ENCODE measurements around the gene RBP3. TPM values are rescaled to one million over a fixed set of nuclear protein-coding genes. Genes with fewer than 3 reads are reported as not detected.

Gene RBP3
- total RNA-seq, 6 experiments from 2014 or later, result not detected

DNA sequence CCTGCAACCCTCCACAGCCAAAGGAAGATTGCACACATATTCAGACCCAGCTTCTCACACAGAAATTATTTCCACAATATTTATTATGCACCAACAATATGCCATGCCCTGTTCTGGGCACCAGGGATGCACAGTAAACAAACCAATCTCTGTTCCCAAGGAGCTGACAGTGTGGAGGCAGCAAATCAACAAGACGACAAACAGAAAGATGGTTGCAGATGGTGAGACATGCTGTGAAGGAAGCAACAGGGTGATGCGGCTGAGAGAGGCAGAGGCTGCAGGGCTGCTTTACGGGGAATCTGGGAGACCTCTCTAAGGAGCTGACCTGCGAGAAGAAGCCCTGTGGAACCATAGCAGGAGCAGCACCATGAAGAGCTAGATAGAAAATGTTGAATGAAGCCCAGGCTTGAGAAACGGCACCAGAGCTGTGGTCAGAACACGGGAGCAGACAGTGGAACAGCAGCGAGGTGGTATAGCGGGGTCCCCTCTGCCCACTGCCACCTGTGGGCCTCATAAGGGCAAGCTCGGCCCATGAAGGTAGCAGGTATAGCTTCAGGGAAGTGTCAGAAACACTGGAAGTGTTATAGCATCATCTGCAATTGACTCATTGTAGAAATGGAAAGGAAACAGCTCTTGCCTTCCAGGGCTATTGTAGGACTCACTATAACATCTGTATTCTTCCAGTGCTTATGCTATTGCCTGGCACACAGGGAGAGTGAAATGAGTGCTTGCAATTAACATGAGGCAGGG lies 17.4 kb downstream of the RBP3 start:
- Mint-ChIP-seq H3K27ac (no peak overlapping the region), H3K36me3 (ENCODE audit: low read depth) (no peaks in the 10 kb centered on the region), H3K4me1 (ENCODE audit: low read depth) (no peaks in the 10 kb centered on the region), H3K4me3 (no peak overlapping the region), H3K27me3 (ENCODE audit: insufficient read depth) (peaks cover 42% of the 10 kb centered on the region), H3K9me3 (no peaks in the 10 kb centered on the region)
- TF ChIP-seq, protein P1, sequence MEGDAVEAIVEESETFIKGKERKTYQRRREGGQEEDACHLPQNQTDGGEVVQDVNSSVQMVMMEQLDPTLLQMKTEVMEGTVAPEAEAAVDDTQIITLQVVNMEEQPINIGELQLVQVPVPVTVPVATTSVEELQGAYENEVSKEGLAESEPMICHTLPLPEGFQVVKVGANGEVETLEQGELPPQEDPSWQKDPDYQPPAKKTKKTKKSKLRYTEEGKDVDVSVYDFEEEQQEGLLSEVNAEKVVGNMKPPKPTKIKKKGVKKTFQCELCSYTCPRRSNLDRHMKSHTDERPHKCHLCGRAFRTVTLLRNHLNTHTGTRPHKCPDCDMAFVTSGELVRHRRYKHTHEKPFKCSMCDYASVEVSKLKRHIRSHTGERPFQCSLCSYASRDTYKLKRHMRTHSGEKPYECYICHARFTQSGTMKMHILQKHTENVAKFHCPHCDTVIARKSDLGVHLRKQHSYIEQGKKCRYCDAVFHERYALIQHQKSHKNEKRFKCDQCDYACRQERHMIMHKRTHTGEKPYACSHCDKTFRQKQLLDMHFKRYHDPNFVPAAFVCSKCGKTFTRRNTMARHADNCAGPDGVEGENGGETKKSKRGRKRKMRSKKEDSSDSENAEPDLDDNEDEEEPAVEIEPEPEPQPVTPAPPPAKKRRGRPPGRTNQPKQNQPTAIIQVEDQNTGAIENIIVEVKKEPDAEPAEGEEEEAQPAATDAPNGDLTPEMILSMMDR (IDR thresholded peaks at IDR 0.05), result no peak
- no peak for DNase-seq

DNA sequence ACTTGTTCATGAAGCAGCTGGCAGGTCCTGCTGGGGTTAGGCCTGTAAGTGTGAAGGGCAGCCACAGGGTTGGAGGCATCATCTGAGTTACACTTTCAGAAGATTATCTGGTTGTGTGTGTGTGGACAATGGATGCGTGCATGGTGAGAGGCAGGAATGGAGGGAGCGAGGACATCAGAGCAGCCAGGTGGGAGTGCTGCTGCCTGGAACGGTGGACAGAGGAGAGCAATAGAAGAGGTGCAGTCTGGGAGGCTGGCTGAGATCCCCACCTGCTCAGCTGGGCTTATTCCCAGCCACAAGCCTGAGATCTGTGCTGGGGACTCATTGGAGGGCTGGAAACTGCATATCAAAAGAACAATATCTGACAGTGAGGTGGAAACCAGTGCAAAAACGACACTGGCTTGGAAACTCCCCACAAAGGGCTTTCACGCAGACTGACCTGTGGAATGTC lies 18.0 kb downstream of the RBP3 start:
- Mint-ChIP-seq H3K4me3 (no peak overlapping the region), H3K36me3 (ENCODE audit: low read depth) (no peaks in the 10 kb centered on the region)
- TF ChIP-seq, protein P1 (IDR thresholded peaks at IDR 0.05), result no peak

DNA sequence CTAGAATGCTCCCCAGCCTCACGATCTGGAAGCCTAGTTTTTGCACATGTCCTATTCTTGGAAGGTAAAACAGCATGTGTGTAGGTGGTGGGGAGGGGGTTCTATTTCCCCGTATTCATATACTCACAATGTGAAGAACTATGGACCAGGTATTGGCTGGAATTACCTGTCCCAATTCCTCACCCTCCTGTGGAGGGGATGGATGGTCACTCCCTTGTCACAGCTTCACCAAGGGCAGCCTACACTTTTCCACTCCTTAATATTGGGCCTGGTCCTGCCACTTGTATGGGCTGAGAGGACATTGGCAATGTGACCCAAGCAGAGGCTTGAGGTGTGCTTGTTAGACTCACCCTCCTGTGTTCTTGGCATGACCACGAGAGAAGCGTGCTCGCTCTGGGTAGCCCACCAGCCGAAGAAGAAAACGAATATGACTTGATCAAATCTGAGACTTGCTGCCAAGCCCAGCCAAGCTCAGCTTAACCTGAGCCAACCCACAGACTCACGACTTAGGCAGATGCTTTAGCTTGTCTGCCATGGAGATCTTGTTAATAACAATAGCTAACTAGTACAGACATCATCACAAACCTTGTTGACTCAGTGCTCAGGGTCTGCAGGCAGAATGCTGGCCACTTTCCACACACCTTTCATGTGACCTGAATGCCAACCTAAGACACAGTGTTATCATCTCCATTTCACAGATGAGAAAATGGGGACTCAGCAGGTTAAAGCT lies 18.7 kb downstream of the RBP3 start:
- Mint-ChIP-seq H3K4me1 (ENCODE audit: low read depth) (no peaks in the 10 kb centered on the region), H3K4me3 (no peak overlapping the region), H3K36me3 (ENCODE audit: low read depth) (no peaks in the 10 kb centered on the region), H3K27me3 (ENCODE audit: insufficient read depth) (peaks cover 42% of the 10 kb centered on the region), H3K9me3 (no peaks in the 10 kb centered on the region), H3K27ac (no peak overlapping the region)
- TF ChIP-seq, protein P1 (IDR thresholded peaks at IDR 0.05), result no peak
- no peak for DNase-seq

More for the DNA sequence above, 18.0 kb downstream of the RBP3 start:
- H3K4me1 Mint-ChIP-seq (ENCODE audit: low read depth), result no peaks in the 10 kb centered on the region
- H3K27me3 Mint-ChIP-seq (ENCODE audit: insufficient read depth), result peaks cover 42% of the 10 kb centered on the region
- H3K27ac Mint-ChIP-seq, result no peak overlapping the region
- no peaks in the 10 kb centered on the region for H3K9me3 Mint-ChIP-seq
- DNase-seq, result no peak

DNA sequence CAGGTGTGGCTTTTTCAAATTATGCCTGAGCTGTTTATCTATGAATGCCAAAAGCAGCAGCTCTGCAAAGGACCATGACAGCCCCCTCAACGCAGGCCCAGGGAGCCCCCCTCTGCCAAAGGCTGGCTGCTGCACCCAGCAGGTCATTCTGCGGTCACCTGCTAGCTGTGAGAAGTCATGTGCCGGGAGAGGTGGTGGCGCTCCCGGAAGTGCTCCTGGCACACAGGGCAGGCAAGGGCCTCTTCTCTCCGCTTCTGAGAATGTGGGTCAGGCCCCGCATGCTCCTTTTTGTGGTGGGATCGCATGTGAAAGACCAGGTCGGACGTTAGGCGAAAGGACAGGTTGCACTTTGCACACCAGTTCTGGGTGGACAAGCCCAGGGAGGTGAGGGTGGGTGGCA lies 19.5 kb downstream of the RBP3 start:
- Mint-ChIP-seq H3K36me3 (ENCODE audit: low read depth) (no peaks in the 10 kb centered on the region), H3K4me1 (ENCODE audit: low read depth) (no peaks in the 10 kb centered on the region), H3K4me3 (no peak overlapping the region), H3K9me3 (no peaks in the 10 kb centered on the region), H3K27ac (no peak overlapping the region), H3K27me3 (ENCODE audit: insufficient read depth) (peaks cover 45% of the 10 kb centered on the region)
- TF ChIP-seq, protein P1 (IDR thresholded peaks at IDR 0.05), result no peak
- DNase-seq, result no peak

DNA sequence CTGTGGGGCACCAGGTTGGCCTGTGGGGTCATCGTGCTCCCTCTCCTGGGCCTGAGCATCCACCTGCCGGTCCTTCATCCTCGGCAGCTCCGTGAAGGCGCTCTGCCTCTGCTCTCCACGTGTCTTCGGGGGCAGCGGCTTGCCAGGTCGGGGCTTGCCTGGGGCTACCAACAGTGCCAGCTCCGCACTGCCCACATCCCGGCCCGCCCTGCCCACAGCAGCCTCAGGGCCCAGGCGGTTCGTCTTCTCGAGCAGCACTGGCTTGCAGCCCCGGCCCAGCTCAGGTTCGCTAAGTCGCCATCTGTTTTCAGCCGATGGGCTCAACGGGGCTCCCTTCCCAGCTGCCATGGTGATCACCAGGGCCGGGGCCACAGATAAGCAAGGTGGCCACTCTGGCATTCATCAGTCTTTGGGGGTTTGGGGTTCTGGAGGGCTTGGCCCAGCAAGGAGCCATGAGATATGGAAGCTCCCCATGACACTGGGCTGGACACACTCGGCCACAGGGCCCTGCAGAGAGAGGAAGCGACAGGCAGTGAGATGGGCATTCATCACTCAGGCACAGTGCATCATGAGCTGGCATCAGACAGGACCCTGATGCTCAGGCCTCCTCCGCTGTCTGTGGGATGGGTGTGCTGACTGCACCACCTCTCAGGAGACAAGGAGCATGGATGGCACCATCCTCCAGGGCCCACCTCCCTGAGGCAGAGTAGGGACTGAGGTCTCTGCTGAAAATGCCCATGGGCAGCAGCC lies 20.4 kb downstream of the RBP3 start:
- Mint-ChIP-seq H3K4me1 (ENCODE audit: low read depth) (no peaks in the 10 kb centered on the region), H3K4me3 (no peak overlapping the region), H3K27ac (no peak overlapping the region), H3K36me3 (ENCODE audit: low read depth) (no peaks in the 10 kb centered on the region), H3K27me3 (ENCODE audit: insufficient read depth) (peaks cover 53% of the 10 kb centered on the region), H3K9me3 (no peaks in the 10 kb centered on the region)
- DNase-seq, result no peak
- TF ChIP-seq, protein P1 (IDR thresholded peaks at IDR 0.05), result no peak
